ENCODE results near the gene ANO1.
"Not testable (repeated sequence)": the region's sequence is repeated elsewhere in the genome, so short reads cannot be mapped to it uniquely, and the experiment has no call there.

Gene ANO1

DNA sequence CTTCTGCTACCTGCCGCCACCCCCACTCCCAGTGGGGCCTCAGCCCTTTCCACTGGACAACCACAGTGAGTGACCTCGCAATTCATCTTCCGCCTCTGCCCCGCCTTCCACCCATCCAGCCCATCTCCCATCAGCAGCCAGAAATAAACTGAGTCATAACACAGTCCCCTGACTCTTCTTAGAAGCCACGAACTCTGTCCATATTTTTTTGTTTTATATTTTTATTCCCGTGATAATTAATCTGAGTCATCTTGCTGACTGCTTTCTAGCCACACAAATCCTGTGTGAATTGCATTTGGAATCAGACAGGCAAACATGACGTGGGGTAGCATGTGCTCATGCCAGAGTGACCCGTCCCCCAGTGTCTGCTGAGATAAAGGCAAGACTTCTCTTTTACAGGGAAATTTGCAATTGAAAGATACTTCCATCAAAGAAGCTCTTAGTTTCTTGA is 132.0 kb downstream of the ANO1 start:
- no peak for DNase-seq (ENCODE audit: low read depth in 3 of 3)

GRCh38 chr11:70210530-70210929 is 132.4 kb downstream of the ANO1 start:
- DNase-seq (ENCODE audit: low read depth in 3 of 3): no peak

DNA sequence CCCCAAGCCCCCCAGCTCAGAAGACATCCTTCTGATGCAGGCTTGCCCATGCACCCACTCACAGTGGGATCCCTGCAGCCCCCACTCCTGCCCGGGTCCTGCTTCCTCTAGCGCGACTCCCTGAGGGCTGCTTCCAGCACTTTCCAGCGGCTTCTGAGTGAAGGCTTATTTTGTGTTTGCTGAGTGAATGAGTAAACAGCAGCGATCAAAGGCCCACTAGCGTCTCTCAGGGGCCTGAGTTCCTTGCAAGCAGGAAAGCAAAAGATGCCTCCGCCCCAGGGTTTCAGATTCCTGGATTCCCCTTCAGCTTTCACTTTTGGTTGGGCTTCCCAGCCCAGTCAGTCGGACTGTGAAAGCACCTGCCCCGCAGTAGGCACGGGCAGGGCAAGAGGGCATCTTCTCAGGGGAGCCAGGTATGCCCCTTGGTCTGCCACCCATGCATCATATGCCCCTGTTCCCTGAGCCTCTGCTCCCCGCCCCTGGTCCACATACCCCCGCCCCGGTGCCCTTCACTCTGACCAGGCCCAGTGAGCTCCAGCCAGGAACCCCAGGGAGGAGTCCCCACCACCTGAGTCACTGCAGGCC is 134.2 kb downstream of the ANO1 start:
- no peak for DNase-seq (ENCODE audit: low read depth in 3 of 3)

GRCh38 chr11:70217388-70217787 is 139.3 kb downstream of the ANO1 start:
- DNase-seq (ENCODE audit: low read depth in 3 of 3): not testable (repeated sequence)

DNA sequence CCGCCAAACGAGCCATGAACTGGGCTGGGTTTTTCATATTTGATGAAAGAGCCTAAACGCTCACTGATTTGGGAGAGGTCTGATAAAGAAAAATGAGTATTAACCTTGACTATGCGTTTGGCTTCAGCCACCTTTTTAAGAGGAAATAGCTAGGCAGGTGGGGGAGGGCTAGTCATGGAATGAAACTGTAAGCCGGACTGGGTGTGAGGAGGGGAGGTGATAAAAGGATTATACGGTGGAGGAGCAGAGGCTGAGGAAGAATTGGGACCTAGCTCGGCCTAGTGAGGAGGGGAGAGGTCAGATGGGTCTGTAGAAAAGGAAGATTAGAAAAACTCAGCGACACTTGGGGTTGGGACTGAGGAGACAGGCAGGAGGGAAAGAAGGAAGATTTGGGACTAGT is 140.0 kb downstream of the ANO1 start:
- DNase-seq (ENCODE audit: low read depth in 3 of 3): not testable (repeated sequence)

DNA sequence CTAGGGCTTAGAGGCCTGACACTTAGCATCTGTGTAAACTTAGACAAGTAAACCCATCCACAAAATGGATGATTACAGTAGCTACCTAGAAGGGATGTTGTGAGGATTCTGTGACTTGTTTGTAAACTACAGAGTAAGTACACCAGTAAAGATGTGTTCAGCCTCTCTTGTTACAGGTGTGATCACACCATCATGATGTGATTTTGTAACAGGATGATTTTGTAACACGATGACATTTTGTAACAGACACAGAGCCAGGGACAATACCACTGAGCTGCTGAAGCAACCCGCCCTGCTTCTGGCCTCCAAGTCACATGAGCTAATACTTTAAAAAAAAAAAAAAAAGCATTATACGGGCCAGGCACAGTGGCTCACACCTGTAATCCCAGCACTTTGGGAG is 142.0 kb downstream of the ANO1 start:
- DNase-seq (ENCODE audit: low read depth in 3 of 3): no peak

DNA sequence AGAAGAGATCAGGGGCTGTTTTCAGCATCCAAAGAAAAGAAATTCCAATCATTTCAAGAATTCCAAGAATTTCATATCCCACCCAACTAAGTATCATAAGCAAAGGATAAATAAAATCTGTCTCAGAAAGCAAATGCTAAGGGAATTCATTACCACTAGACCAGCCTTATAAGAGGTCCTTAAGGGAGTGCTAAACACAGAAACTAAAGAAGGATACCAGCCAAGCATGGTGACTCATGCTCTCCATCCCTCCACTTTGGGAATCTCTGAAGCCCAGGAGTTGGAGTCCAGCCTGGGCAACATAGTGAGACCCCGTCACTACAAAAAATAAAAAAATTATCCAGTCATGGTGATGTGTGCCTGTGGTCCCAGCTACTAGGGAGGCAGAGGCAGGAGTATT is 142.8 kb downstream of the ANO1 start:
- DNase-seq (ENCODE audit: low read depth in 3 of 3): no peak

DNA sequence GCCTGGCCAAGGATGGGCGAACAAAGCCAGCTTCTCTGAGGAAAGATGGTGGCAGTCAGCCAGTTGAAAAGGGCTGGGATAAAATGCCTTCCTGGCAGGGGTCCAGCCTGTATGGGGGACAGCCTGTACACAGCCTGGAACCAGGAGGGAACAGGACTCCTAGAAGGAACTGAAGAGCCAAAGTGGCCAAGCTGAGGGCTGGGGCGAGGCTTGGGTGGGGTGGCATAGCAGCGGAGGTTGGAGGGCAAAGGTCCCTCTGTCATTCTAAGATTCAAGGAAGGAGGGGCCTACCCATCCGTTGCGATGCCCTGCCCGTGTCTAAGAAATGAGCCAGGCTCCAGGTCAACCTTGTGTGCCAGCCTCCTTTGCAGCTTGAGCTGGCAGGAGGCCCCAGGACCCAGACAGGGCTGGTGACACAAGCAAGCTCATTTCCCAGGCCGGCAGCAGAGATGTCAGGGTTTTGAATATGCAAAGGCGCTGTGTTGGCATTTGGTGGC is 147.6 kb downstream of the ANO1 start:
- DNase-seq (ENCODE audit: low read depth in 3 of 3): no peak

DNA sequence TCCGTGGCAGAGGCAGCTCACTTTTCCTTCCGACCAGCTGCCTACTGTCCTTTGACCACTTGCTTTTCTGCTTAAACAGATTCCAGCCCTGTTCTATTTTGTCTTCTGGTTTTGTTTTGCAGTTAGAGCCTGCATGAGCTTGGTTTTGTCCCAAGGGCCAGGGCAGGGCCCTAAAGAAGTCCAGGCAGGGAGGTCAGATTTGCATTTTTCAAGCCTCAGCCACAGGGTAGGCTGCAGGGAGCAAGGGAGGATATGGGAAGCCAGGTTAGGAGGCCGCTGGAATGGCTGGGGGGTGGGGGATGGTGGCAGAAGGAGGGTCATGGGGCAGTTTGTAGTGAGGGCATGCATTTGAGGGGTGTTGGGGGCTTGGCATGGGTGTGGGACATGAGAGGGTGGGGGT is 148.1 kb downstream of the ANO1 start:
- DNase-seq (ENCODE audit: low read depth in 3 of 3): no peak

DNA sequence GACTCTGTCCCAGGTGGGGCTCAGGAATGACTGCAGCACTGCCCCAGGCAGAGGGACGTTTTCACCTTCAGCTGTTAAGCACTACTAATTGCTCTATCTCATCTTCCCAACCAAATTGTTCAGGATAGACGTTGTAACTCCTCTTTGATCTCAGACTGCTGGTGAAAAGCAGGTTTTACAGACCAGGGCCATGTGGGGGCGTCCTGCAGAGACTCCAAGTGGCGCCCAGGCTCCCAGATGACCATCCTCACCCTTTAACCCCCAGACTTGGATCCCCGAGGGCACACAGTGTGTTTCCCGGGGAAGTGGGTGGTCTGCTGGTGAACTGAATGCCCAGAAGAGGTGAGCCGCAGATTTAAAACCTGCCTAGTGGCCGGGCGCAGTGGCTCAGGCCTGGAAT is 148.8 kb downstream of the ANO1 start:
- DNase-seq (ENCODE audit: low read depth in 3 of 3): no peak

GRCh38 chr11:70229737-70230136 is 151.6 kb downstream of the ANO1 start:
- DNase-seq (ENCODE audit: low read depth in 3 of 3): no peak

GRCh38 chr11:70230151-70230839 is 152.2 kb downstream of the ANO1 start:
- no peak for DNase-seq (ENCODE audit: low read depth in 3 of 3)

GRCh38 chr11:70230840-70231710 is 153.0 kb downstream of the ANO1 start:
- no peak for DNase-seq (ENCODE audit: low read depth in 3 of 3)

- no peak for DNase-seq (ENCODE audit: low read depth in 3 of 3)
These were observed 154.9 kb downstream of the ANO1 start for GRCh38 chr11:70233034-70233433.

GRCh38 chr11:70233511-70233934 is 155.4 kb downstream of the ANO1 start:
- DNase-seq (ENCODE audit: low read depth in 3 of 3): no peak

DNA sequence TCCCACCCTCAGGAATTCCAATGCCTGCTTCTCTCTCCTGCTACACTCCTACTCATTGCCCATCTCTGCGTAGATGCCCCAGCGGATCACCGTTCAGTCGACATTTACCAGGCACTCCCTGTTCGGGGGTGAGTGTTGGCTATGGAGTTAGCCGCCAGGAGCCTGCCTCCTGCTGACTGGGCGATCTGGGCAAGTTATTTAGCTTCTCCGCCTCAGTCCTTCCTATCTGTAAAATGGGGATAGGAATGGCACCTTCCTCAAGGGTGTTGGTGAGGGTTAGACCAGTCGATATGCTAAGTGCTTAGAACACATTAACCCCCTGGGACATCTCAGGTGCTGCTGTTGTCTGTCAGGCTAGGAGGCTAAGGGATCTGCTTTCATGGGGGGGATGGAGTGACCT is 155.8 kb downstream of the ANO1 start:
- no peak for DNase-seq (ENCODE audit: low read depth in 3 of 3)

Data from stimulated activated CD4-positive, alpha-beta T cell treated with anti-CD3 and anti-CD28 coated beads, TNF-alpha, amount 100 ng/mL, for 48 hours (primary cell).